Bronchial smooth muscle cell (primary cell): ENCODE data around the gene VEGFD. TPM values are rescaled to one million over a fixed set of nuclear protein-coding genes. Genes with fewer than 3 reads are reported as not detected.

Experiments
- total RNA-seq: library from RNA; depleted of rRNA; stranded (reverse); fragments of >200 nt; gene quantifications from 2 replicates; pipeline ENCODE4 v1.2.1, GENCODE V29; 2014

Gene VEGFD
- total RNA-seq = 0.63 and 3.2 TPM in 2 replicates

DNA sequence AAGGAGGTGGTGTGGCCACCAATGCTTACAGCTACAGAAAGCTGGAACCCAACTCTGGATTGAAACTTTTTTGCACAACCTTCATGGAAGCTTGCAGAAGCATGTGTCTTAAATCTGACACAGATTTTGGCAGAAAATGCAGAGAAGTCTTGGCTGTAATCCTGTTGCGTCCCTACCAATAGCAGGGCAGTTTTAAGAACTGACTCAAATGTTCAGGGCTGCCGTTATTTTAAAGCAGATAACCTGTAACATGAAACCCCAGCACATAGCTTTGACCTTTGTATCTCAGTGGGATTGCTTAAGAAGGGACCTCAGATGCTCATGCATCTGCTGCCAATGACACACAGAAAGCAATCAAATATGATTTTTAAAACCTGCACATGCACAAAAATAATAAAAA is at the start of gene VEGFD:
TSS of gene VEGFD (minus strand) at position 110 of the 400 bp plus-strand sequence. CDS start 467 bp downstream, outside the sequence.

DNA sequence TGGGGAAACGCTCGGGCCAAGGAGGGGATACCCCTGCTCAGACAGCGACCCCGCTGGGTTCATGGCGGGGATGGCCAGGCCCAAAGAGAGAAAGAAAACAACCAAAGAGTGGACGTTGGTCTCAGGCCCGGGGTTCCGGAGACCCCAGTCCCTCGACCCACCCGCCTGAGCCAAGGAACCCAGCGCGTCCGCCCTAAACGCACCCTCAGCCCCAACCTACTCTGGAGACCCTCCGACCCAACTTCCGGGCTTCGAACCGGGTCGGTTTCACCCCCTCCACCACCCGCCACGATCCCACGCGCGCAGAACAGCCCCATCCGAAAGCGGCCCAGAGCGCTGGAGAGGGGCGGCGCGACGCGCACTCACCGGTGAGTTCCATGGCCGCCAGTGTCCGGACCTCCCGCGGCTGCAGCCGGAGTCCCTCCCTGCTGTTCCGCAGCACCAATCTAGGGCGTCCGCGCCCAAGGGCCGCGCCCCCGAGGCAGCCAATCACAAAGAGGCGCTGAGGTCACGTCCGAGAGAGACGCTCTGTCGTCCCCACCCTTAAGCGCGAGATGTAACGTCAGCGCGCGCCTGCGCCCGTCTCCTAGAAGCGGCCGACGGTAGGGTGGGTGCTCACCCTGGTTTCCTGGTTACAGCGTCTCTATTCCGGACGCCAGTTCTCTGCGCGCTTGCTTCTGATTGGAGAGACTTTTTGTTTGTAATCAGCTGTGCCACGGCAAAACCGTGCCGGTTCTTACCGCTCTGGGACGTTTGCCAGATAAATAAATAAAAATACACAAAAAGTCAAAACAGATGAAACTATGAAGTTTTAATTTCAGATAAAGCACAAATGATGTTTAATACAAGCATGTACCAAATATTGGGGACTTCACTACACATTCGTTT is 48.8 kb downstream of the VEGFD start, which contains the start of gene PIGA:
TSS of gene PIGA (minus strand) at position 389 of the 888 bp plus-strand sequence. CDS start 3,593 bp downstream, outside the sequence.

GRCh38 chrX:15315509-15315908 is 68.7 kb downstream of the VEGFD start, which contains the start of gene ASB11:
ASB11 (minus strand) TSS chrX:15315640; CDS start chrX:15315605, 35 bp downstream.

Other genes with a start within 250 kb of the VEGFD start
- gene ASB9, start 114.3 kb downstream of the VEGFD start, total RNA-seq = 0.09 and 1.4 TPM in 2 replicates
- gene ASB11, start 68.8 kb downstream of the VEGFD start, total RNA-seq = not detected in 2 replicates
- gene PIGA, start 48.9 kb downstream of the VEGFD start, total RNA-seq = 3.2 and 4.7 TPM in 2 replicates
- 9.3 and 18.3 TPM in 2 replicates for gene PIR, start 108.9 kb upstream of the VEGFD start, total RNA-seq
- gene BMX, start 116.4 kb upstream of the VEGFD start, total RNA-seq = not detected in 2 replicates
- under 0.01 TPM in 1 of 2 replicates, not detected in the other for gene ACE2, start 216.5 kb upstream of the VEGFD start, total RNA-seq